Ovary (tissue), 3 donors: Measurements from ENCODE around the gene IQCM.

Experiments used
- POLR2A ChIP-seq: fragments of 450-650 bp; IDR thresholded peaks from one replicate; pipeline ENCODE4 v1.6.1; 2017; ENCODE audit warnings: antibody characterized with exemption, mild to moderate bottlenecking, moderate library complexity
- TF ChIP-seq, protein P1 (sequence below), 3 donors: fragments of 450-650 bp in 2 of 3; fragments of 200-600 bp in 1 of 3; IDR thresholded peaks; one replicate each; pipeline versions ENCODE4 v1.5.1 to v1.8.0; 2016 to 2022; ENCODE audit warnings: antibody characterized with exemption in 3 of 3, mild to moderate bottlenecking in 1 of 3
- donor health status: DM: no; HTN: no; CAD: no.

- TF ChIP-seq, protein P1, sequence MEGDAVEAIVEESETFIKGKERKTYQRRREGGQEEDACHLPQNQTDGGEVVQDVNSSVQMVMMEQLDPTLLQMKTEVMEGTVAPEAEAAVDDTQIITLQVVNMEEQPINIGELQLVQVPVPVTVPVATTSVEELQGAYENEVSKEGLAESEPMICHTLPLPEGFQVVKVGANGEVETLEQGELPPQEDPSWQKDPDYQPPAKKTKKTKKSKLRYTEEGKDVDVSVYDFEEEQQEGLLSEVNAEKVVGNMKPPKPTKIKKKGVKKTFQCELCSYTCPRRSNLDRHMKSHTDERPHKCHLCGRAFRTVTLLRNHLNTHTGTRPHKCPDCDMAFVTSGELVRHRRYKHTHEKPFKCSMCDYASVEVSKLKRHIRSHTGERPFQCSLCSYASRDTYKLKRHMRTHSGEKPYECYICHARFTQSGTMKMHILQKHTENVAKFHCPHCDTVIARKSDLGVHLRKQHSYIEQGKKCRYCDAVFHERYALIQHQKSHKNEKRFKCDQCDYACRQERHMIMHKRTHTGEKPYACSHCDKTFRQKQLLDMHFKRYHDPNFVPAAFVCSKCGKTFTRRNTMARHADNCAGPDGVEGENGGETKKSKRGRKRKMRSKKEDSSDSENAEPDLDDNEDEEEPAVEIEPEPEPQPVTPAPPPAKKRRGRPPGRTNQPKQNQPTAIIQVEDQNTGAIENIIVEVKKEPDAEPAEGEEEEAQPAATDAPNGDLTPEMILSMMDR (IDR thresholded peaks at IDR 0.05) = no peak
- TF ChIP-seq POLR2A = no peak
These were observed 326.3 kb downstream of the IQCM start for GRCh38 chr4:149489321-149489720.
